ENCODE results near the gene PNPLA3.

PNPLA3 gene

DNA sequence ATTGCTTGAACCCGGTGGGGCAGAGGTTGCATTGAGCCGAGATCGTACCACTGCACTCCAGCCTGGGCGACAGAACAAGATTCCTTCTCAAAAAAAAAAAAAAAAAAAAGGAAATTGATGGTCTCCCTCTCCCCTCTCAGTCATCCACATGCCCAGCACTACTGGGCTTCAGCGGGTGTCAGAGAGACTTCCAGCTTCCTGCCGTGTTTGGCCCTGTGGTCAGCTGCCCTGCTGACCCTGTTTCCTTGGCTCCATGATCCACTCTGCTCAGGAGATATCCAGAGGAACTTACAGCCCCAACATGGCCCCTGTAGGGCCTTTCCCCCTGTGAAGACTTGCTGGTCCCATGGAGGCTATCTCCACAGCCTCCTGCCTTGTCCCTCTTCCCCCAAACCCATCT, 6.1 kb upstream of the PNPLA3 start:
- no peak overlapping the region for H3K27ac ChIP-seq
- TF ChIP-seq, protein P1, sequence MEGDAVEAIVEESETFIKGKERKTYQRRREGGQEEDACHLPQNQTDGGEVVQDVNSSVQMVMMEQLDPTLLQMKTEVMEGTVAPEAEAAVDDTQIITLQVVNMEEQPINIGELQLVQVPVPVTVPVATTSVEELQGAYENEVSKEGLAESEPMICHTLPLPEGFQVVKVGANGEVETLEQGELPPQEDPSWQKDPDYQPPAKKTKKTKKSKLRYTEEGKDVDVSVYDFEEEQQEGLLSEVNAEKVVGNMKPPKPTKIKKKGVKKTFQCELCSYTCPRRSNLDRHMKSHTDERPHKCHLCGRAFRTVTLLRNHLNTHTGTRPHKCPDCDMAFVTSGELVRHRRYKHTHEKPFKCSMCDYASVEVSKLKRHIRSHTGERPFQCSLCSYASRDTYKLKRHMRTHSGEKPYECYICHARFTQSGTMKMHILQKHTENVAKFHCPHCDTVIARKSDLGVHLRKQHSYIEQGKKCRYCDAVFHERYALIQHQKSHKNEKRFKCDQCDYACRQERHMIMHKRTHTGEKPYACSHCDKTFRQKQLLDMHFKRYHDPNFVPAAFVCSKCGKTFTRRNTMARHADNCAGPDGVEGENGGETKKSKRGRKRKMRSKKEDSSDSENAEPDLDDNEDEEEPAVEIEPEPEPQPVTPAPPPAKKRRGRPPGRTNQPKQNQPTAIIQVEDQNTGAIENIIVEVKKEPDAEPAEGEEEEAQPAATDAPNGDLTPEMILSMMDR (conservative IDR thresholded peaks at IDR 0.05), result no peak
- TF ChIP-seq ZFX (IDR thresholded peaks at IDR 0.05), result no peak

DNA sequence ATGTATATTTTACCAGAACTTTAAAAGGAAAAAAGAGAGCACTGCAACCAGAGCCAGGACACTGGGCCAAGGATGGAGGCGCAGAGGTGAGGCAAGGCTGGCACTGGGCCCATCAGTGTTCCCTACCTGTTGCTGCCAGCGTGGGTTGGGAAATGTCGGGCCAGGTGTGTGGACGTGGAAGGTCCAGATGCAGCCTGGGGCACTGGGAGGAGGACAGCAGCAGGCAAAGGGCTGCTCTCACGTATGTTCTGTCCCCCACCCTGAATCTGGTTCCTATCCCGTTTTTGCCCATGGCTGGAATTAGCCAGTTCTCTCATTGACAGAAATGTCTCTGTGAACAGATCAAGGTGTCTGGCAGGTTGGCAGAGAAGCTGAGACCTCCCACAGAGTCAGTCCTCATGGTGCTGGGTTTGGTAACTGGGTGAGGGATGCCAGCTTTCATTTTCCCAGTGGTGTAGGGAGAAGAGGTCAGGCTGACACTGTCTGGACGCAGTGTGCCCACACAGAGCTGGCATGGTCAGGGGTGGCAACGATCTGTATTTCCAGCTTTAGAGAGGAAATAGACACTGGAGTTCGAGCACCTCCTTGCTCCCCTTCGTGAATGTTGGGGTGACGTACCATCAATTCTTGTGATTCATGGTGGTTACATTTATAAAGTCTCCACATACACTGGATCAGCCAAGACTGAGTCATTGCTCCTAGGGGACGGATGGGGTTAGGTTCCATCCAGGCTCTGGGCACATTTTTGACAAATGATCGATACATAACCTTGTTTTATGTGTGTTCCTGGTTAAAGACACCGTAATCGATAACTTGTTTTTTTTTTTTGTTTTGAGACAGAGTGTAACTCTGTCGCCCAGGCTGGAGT, 4.3 kb upstream of the PNPLA3 start:
- TF ChIP-seq, protein P1 (conservative IDR thresholded peaks at IDR 0.05), result no peak
- no peak for TF ChIP-seq ZFX (IDR thresholded peaks at IDR 0.05)
- no peak overlapping the region for H3K27ac ChIP-seq

DNA sequence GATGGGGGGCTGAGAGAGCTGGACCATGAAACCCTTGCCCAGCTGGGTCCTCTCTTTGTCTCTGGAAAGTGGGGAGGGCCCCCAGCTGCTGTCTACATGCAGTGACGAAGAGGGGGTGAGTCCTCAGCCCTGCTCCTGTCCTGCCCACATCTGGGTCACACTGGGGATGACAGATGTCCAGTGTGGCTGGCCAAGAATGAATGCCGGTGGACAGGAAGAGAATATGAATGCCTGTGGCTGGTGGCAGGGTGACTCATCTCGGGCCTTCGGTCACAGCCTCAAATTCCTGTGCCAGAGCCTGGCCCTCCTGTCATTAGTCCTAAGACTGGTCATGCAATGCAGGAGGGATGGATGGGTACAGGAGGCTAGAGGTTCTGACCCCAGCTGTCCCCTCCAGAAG, 2.2 kb upstream of the PNPLA3 start:
- TF ChIP-seq, protein P1 (conservative IDR thresholded peaks at IDR 0.05), result no peak
- no peak for TF ChIP-seq ZFX (IDR thresholded peaks at IDR 0.05)
- no peak overlapping the region for H3K27ac ChIP-seq

DNA sequence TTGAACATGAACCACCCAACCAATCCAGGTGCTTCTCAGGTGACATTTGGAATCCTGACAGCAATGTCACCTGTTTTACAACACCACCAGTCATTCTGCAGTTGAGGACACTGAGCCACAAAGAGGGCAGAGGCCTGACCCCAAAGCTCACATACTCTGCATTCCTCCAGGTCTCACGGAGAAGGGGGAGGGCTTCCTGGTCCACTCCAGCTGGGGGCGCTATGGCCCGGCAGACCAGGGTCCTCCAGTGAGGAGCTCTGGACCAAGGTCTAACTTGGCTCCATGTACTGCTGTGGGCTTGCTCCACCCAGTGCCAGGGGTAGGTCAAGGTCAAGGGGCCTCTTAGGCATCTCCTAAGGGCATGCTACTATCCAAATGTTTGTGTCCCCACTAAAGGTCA, 1.5 kb upstream of the PNPLA3 start:
- TF ChIP-seq ZFX (IDR thresholded peaks at IDR 0.05), result no peak
- TF ChIP-seq, protein P1 (conservative IDR thresholded peaks at IDR 0.05), result no peak
- no peak overlapping the region for H3K27ac ChIP-seq

DNA sequence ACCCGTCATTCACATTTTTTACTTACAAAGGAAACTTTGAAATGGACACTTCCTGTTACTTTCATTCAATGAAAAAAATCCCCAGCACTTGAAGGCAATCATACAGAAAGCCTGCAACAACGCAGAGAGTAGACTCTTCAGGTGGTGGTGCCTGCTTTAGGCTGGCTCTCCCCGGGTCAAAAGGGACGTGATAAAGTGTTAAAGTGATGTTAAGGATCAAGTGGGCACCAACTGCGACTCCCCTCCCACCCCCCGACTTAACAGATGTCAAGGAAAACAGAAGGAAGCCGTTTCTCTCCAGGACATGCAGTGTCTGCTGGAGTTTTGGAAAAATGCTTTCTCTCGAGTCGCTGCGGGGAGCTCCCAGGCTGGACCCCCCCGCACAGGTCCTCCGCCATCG, 414 bp upstream of the PNPLA3 start:
- peak overlapping the region; percentile 76 for H3K27ac ChIP-seq
- TF ChIP-seq, protein P1 (conservative IDR thresholded peaks at IDR 0.05), result no peak
- TF ChIP-seq ZFX (IDR thresholded peaks at IDR 0.05), result no peak

DNA sequence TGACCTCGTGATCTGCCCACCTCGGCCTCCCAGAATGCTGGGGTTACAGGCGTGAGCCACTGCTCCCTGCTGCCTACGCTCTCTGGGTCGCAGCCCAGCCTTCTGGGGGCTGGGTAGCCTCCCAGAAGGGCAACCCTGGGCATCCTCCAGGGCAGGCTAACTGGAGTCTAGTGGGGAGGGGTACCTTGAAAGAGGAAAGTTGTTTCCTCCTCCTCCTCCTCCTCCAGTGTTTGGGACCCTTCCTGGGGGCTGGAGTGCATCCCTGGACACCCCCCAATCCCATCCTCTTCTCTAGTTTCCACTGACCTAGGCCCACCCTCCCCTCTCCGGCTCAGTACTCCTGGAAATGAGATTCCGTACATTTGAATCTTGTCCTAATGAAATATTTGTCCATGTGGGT, 1.3 kb downstream of the PNPLA3 start:
- H3K27ac ChIP-seq, result no peak overlapping the region
- TF ChIP-seq, protein P1 (conservative IDR thresholded peaks at IDR 0.05), result no peak
- TF ChIP-seq ZFX (IDR thresholded peaks at IDR 0.05), result no peak

DNA sequence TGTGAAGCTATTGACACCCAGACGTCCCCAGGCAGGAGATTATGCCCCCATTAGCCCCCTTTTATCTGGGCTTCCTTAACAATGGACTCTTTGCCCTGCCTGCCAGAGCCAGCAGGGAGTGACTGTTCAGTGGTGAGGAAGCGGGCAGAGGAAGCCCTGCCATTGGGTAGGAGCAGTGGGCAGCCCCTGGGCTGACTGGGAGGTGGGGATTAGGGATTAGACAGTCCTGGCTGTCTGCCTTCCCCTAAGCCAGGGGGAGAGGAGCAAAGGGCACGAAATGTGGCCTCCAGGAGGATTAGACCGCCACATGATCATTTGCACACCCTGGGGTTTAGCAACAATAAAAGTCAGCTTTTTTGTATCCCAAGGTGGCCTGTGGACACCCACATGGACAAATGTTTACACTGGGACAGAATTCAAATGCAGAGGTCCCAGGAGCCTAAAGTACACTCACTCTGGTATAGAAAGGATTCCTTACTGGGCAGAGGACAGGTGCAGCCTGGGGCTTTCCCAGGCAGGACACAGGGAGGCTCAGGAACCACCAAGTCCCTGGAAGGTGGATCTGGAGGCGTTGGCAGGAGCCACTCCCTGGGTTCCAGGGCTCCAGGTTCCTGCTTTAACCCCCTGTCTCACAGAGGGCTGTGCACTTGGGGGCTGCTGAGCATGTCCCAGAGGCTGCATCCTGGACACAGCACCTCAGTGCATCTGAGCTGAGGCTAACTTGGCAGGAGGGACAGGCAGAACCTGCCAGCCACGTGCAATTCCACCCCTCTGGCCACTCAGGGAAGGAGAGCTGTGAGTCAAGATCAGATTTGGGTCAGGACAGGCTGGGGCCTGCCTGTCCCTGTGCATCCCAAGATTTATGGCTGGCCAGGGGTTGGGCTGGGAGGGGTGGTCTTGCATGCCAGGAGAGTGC, 2.1 kb downstream of the PNPLA3 start:
- H3K27ac ChIP-seq, result no peak overlapping the region
- TF ChIP-seq, protein P1 (conservative IDR thresholded peaks at IDR 0.05), result no peak
- TF ChIP-seq ZFX (IDR thresholded peaks at IDR 0.05), result no peak
